Liver (tissue), 9 donors: ENCODE data around the gene FANCG. TPM values are rescaled to one million over a fixed set of nuclear protein-coding genes. Genes with fewer than 3 reads are reported as not detected.
A peak's percentile ranks its signal among the peaks of the same experiment; 100 is the strongest.

Experiments used
- DNase-seq: peaks from one replicate; pipeline ENCODE4 v3.0.0-alpha.2; 2017; ENCODE audit warnings: low spot score
- H3K27ac ChIP-seq, 2 donors: one replicate each; pipeline ENCODE4 v1.7.0; 2013; ENCODE audit warnings: inconsistent platforms in 2 of 2, low read length in 2 of 2, control low read depth in 1 of 2, low read depth in 1 of 2, mild to moderate bottlenecking in 1 of 2
- H3K27me3 ChIP-seq, 4 donors: one replicate each; pipeline versions ENCODE4 v1.6.1 to v1.7.0; 2013; ENCODE audit warnings: low read length in 3 of 4, inconsistent platforms in 1 of 4, mild to moderate bottlenecking in 1 of 4, moderate library complexity in 1 of 4; ENCODE audit not compliant: control insufficient read depth in 4 of 4, insufficient read depth in 4 of 4
- H3K36me3 ChIP-seq, 4 donors: one replicate each; pipeline versions ENCODE4 v1.6.1 to v1.7.0; 2013; ENCODE audit warnings: low read length in 3 of 4, mild to moderate bottlenecking in 3 of 4, low read depth in 1 of 4, moderate library complexity in 1 of 4; ENCODE audit not compliant: control insufficient read depth in 4 of 4, insufficient read depth in 3 of 4
- H3K4me1 ChIP-seq, 4 donors: one replicate each; pipeline versions ENCODE4 v1.6.1 to v1.7.0; 2013; ENCODE audit warnings: low read length in 3 of 4, mild to moderate bottlenecking in 3 of 4, moderate library complexity in 1 of 4; ENCODE audit not compliant: control insufficient read depth in 4 of 4, insufficient read depth in 4 of 4
- H3K4me3 ChIP-seq, 3 donors: one replicate each; pipeline versions ENCODE4 v1.6.1 to v1.7.0; 2013; ENCODE audit warnings: low read length in 3 of 3, control low read depth in 1 of 3, low read depth in 1 of 3, mild to moderate bottlenecking in 1 of 3
- H3K9ac ChIP-seq, 2 donors: one replicate each; pipeline ENCODE4 v1.7.0; 2013; ENCODE audit warnings: low read length in 2 of 2, mild to moderate bottlenecking in 2 of 2, moderate library complexity in 2 of 2, control low read depth in 1 of 2, low read depth in 1 of 2
- H3K9me3 ChIP-seq, 4 donors: one replicate each; pipeline versions ENCODE4 v1.6.1 to v1.7.0; 2013; ENCODE audit warnings: low read length in 3 of 4; ENCODE audit not compliant: control insufficient read depth in 4 of 4
- EGR1 ChIP-seq, 2 donors: IDR thresholded peaks; 2 replicates each; pipeline ENCODE4 v1.6.1; 2016 to 2018; ENCODE audit warnings: antibody characterized with exemption in 2 of 2, low read depth in 2 of 2
- FOXA1 ChIP-seq: IDR thresholded peaks from 2 replicates; pipeline ENCODE4 v1.6.1; 2016; ENCODE audit warnings: antibody characterized with exemption
- FOXA2 ChIP-seq: IDR thresholded peaks from 2 replicates; pipeline ENCODE4 v1.6.1; 2016; ENCODE audit warnings: antibody characterized with exemption
- GABPA ChIP-seq, 2 donors: IDR thresholded peaks in 1 of 2; conservative IDR thresholded peaks in 1 of 2; 2 replicates each; pipeline ENCODE4 v1.6.1; 2016; ENCODE audit warnings: antibody characterized with exemption in 2 of 2, mild to moderate bottlenecking in 1 of 2, moderate library complexity in 1 of 2
- HNF4A ChIP-seq, 2 donors: conservative IDR thresholded peaks; 2 replicates each; pipeline ENCODE4 v1.6.1; 2016; ENCODE audit warnings: antibody characterized with exemption in 2 of 2, mild to moderate bottlenecking in 2 of 2
- HNF4G ChIP-seq: IDR thresholded peaks from 2 replicates; pipeline ENCODE4 v1.6.1; 2016; ENCODE audit warnings: antibody characterized with exemption
- JUND ChIP-seq, 2 donors: IDR thresholded peaks; 2 replicates each; pipeline ENCODE4 v1.6.1; 2016; ENCODE audit warnings: antibody characterized with exemption in 2 of 2
- NR2F2 ChIP-seq: IDR thresholded peaks from 2 replicates; pipeline ENCODE4 v1.6.1; 2016; ENCODE audit warnings: antibody characterized with exemption
- RAD21 ChIP-seq, 2 donors: IDR thresholded peaks; 2 replicates each; pipeline ENCODE4 v1.6.1; 2016; ENCODE audit warnings: antibody characterized with exemption in 2 of 2, mild to moderate bottlenecking in 2 of 2
- RXRA ChIP-seq, 2 donors: IDR thresholded peaks; 2 replicates each; pipeline ENCODE4 v1.6.1; 2017 to 2018; ENCODE audit warnings: antibody characterized with exemption in 2 of 2, mild to moderate bottlenecking in 1 of 2
- SP1 ChIP-seq: IDR thresholded peaks from 2 replicates; pipeline ENCODE4 v1.6.1; 2018; ENCODE audit warnings: antibody characterized with exemption, mild to moderate bottlenecking
- TAF1 ChIP-seq: conservative IDR thresholded peaks from 2 replicates; pipeline ENCODE4 v1.6.1; 2016; ENCODE audit warnings: antibody characterized with exemption, mild to moderate bottlenecking
- YY1 ChIP-seq: IDR thresholded peaks from 2 replicates; pipeline ENCODE4 v1.6.1; 2016; ENCODE audit warnings: antibody characterized with exemption, mild to moderate bottlenecking
- WGBS: extraction: QIAGEN DNeasy Blood & Tissue Kit; methylation state at CpG from one replicate; pipeline ENCODE4 v1.1.7; 2013; 5-methylcytosine and 5-hydroxymethylcytosine counted together
- polyA plus RNA-seq, 2 donors: library from polyadenylated mRNA; stranded (reverse) in 1 of 2; unstranded in 1 of 2; fragments of 200-250 nt in 1 of 2; fragments of >200 nt in 1 of 2; fragmentation: Nextera tagmentation in 1 of 2; extraction: Ambion mirVana in 1 of 2; gene quantifications; one replicate each; pipeline versions ENCODE4 v1.2.1 to v1.2.3, GENCODE V29; 2013 to 2015
- total RNA-seq, 2 donors: library from RNA; depleted of rRNA; stranded (reverse); fragments of >200 nt; gene quantifications; one replicate each; pipeline ENCODE4 v1.2.3, GENCODE V29; 2014
- TF ChIP-seq, protein P1 (sequence below): IDR thresholded peaks from 2 replicates; pipeline ENCODE4 v1.6.1; 2016; ENCODE audit warnings: antibody characterized with exemption, mild to moderate bottlenecking
- TF ChIP-seq, protein P2 (sequence below): IDR thresholded peaks from 2 replicates; pipeline ENCODE4 v1.6.1; 2016; ENCODE audit warnings: antibody characterized with exemption
- TF ChIP-seq, protein P3 (sequence below): IDR thresholded peaks from 2 replicates; pipeline ENCODE4 v1.6.1; 2016; ENCODE audit warnings: antibody characterized with exemption
- TF ChIP-seq, protein P4 (sequence below): fragments of 150-350 bp; IDR thresholded peaks from 2 replicates; pipeline ENCODE4 v1.5.1; 2017; ENCODE audit warnings: improper control_type of control experiment, low read depth, low read length; ENCODE audit not compliant: missing input control
- TF ChIP-seq, protein P5 (sequence below): IDR thresholded peaks from 2 replicates; pipeline ENCODE4 v1.6.1; 2016; ENCODE audit warnings: antibody characterized with exemption
- donor health status: healthy.
- donor health status: healthy.
- donor health status: healthy.
- donor health status: healthy.
- donor health status: healthy.

The FANCG gene
- total and polyA plus RNA-seq, 4 donors = 1.7 to 16.0 (median 4.0) TPM

DNA sequence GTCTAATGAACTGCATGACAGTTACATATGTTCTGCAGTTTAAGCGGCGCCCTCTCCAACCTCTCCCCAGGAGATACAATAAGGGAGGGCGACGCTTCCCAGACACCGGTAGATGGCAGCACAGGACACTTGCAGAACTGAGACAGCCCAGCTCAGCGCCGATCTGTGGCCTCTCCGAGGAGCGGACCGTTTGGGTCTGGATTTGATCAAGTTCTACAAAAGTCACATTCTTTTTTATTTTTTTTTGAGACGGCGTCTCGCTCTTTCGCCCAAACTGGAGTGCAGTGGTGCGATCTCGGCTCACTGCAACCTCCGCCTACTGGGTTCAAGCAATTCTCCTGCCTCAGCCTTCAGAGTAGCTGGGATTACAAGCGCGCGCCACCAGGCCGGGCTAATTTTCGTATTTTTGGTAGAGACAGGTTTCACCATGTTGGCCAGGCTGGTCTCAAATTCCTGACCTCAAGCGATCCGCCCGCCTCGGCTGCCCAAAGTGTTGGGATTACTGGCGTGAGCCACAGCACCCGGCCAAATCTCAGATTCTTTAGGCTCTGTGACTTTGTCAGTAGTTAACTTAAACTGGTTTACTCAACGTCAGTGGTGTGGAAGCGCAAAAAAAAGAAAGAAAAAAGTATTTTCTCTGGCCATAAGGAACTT is 37.3 kb upstream of the FANCG start:
- Histone ChIP-seq H3K4me3 (peak overlapping the region; percentile 57 to 81 (median 72)), H3K36me3 (no peaks in the 10 kb centered on the region), H3K9me3 (no peaks in the 10 kb centered on the region), H3K27ac (peak overlapping the region; percentile 89 to 93), H3K9ac (peak overlapping the region; percentile 61 to 74), H3K4me1 (peaks cover 8 to 45% (median 31%) of the 10 kb centered on the region in 4 donors), H3K27me3 (no peaks in the 10 kb centered on the region)
- 16% methylated on average over 30 of the region's 30 CpGs for WGBS
- peak; percentile 87 for DNase-seq
- TF ChIP-seq, protein P1, sequence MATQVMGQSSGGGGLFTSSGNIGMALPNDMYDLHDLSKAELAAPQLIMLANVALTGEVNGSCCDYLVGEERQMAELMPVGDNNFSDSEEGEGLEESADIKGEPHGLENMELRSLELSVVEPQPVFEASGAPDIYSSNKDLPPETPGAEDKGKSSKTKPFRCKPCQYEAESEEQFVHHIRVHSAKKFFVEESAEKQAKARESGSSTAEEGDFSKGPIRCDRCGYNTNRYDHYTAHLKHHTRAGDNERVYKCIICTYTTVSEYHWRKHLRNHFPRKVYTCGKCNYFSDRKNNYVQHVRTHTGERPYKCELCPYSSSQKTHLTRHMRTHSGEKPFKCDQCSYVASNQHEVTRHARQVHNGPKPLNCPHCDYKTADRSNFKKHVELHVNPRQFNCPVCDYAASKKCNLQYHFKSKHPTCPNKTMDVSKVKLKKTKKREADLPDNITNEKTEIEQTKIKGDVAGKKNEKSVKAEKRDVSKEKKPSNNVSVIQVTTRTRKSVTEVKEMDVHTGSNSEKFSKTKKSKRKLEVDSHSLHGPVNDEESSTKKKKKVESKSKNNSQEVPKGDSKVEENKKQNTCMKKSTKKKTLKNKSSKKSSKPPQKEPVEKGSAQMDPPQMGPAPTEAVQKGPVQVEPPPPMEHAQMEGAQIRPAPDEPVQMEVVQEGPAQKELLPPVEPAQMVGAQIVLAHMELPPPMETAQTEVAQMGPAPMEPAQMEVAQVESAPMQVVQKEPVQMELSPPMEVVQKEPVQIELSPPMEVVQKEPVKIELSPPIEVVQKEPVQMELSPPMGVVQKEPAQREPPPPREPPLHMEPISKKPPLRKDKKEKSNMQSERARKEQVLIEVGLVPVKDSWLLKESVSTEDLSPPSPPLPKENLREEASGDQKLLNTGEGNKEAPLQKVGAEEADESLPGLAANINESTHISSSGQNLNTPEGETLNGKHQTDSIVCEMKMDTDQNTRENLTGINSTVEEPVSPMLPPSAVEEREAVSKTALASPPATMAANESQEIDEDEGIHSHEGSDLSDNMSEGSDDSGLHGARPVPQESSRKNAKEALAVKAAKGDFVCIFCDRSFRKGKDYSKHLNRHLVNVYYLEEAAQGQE = no peak
- TF ChIP-seq TAF1 = no peak
- TF ChIP-seq EGR1 (IDR thresholded peaks at IDR 0.05; ENCODE audit: low read depth in 2 of 2) = no peak
- peak; percentile 16 to 56 for TF ChIP-seq RXRA (IDR thresholded peaks at IDR 0.05)
- peak in 1 of 2 donors; percentile 17 for TF ChIP-seq HNF4A (conservative IDR thresholded peaks at IDR 0.05)
- TF ChIP-seq, protein P2, sequence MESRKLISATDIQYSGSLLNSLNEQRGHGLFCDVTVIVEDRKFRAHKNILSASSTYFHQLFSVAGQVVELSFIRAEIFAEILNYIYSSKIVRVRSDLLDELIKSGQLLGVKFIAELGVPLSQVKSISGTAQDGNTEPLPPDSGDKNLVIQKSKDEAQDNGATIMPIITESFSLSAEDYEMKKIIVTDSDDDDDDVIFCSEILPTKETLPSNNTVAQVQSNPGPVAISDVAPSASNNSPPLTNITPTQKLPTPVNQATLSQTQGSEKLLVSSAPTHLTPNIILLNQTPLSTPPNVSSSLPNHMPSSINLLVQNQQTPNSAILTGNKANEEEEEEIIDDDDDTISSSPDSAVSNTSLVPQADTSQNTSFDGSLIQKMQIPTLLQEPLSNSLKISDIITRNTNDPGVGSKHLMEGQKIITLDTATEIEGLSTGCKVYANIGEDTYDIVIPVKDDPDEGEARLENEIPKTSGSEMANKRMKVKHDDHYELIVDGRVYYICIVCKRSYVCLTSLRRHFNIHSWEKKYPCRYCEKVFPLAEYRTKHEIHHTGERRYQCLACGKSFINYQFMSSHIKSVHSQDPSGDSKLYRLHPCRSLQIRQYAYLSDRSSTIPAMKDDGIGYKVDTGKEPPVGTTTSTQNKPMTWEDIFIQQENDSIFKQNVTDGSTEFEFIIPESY = no peak
- TF ChIP-seq YY1 = peak; percentile 66
- TF ChIP-seq JUND (IDR thresholded peaks at IDR 0.05) = no peak
- TF ChIP-seq SP1 = no peak
- TF ChIP-seq RAD21 (IDR thresholded peaks at IDR 0.05) = peak; percentile 93 to 96
- no peak for TF ChIP-seq FOXA2
- TF ChIP-seq, protein P3, sequence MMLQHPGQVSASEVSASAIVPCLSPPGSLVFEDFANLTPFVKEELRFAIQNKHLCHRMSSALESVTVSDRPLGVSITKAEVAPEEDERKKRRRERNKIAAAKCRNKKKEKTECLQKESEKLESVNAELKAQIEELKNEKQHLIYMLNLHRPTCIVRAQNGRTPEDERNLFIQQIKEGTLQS = no peak
- TF ChIP-seq FOXA1 = no peak
- TF ChIP-seq GABPA (IDR thresholded peaks at IDR 0.05 in 1 of 2, conservative IDR thresholded peaks at IDR 0.05 in 1 of 2) = no peak
- peak; percentile 17 for TF ChIP-seq NR2F2
- TF ChIP-seq, protein P4, sequence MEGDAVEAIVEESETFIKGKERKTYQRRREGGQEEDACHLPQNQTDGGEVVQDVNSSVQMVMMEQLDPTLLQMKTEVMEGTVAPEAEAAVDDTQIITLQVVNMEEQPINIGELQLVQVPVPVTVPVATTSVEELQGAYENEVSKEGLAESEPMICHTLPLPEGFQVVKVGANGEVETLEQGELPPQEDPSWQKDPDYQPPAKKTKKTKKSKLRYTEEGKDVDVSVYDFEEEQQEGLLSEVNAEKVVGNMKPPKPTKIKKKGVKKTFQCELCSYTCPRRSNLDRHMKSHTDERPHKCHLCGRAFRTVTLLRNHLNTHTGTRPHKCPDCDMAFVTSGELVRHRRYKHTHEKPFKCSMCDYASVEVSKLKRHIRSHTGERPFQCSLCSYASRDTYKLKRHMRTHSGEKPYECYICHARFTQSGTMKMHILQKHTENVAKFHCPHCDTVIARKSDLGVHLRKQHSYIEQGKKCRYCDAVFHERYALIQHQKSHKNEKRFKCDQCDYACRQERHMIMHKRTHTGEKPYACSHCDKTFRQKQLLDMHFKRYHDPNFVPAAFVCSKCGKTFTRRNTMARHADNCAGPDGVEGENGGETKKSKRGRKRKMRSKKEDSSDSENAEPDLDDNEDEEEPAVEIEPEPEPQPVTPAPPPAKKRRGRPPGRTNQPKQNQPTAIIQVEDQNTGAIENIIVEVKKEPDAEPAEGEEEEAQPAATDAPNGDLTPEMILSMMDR = peak; percentile 98
- TF ChIP-seq, protein P5, sequence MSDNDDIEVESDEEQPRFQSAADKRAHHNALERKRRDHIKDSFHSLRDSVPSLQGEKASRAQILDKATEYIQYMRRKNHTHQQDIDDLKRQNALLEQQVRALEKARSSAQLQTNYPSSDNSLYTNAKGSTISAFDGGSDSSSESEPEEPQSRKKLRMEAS = no peak
- TF ChIP-seq HNF4G = no peak
